Tibial nerve (tissue), 4 donors: ENCODE results near the gene DUOX2.

Source experiments
- CTCF ChIP-seq, 5 experiments: fragments of 200-600 bp in 3 of 5; fragments of 450-650 bp in 2 of 5; sonication (generic) in 3 of 5; IDR thresholded peaks; one replicate each; pipeline ENCODE4 v1.5.1; 2016 to 2019; ENCODE audit warnings: antibody characterized with exemption in 5 of 5, mild to moderate bottlenecking in 3 of 5, moderate library complexity in 2 of 5
- EP300 ChIP-seq, 2 donors: sonication (generic); formaldehyde crosslinking; IDR thresholded peaks; one replicate each; pipeline ENCODE4 v1.6.1; 2017; ENCODE audit warnings: antibody characterized with exemption in 2 of 2, mild to moderate bottlenecking in 1 of 2
- POLR2A ChIP-seq, 2 donors: fragments of 450-650 bp; IDR thresholded peaks; one replicate each; pipeline ENCODE4 v1.6.1; 2017; ENCODE audit warnings: antibody characterized with exemption in 2 of 2, mild to moderate bottlenecking in 2 of 2, moderate library complexity in 2 of 2

DNA sequence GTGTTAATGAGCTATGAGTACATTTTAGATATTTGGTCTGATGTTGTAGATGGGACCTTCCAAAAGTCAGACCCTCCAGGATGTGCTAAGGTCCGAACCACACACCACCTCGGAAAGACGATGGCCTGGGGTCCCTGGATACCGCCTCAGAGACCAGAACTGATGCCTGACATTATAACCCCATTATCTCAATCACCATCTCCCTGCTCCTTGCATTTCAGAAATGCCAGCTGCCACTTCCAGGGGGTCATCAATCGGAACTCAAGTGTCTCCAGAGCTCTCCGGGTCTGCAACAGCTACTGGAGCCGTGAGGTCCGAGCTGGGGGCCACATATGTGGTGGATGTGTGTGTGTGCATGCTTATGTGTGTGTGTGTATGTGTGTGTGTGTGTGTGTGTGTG, 23.7 kb upstream of the DUOX2 start:
- TF ChIP-seq CTCF (IDR thresholded peaks at IDR 0.05): no peak
- no peak for TF ChIP-seq EP300 (IDR thresholded peaks at IDR 0.05)
- no peak for TF ChIP-seq POLR2A (IDR thresholded peaks at IDR 0.05)
